H9 (cell line): ENCODE data around the gene STOM. TPM values are rescaled to one million over a fixed set of nuclear protein-coding genes. Genes with fewer than 3 reads are reported as not detected.
A peak's percentile ranks its signal among the peaks of the same experiment; 100 is the strongest.

Source experiments
- DNase-seq: peaks from one replicate; pipeline ENCODE4 v3.0.0-alpha.2; 2017
- H2AFZ ChIP-seq: one replicate; pipeline ENCODE4 v1.6.1; 2013; ENCODE audit warnings: mild to moderate bottlenecking, low read length, control low read depth, moderate library complexity
- H2AK5ac ChIP-seq: 2 replicates; pipeline ENCODE4 v1.6.1; 2013; ENCODE audit warnings: low read length, control low read depth, mixed read lengths; ENCODE audit not compliant: insufficient read length
- H2BK120ac ChIP-seq: one replicate; pipeline ENCODE4 v1.6.1; 2013; ENCODE audit warnings: low read depth, mild to moderate bottlenecking, low read length, control low read depth, inconsistent platforms; ENCODE audit not compliant: poor library complexity, severe bottlenecking
- H2BK12ac ChIP-seq: 2 replicates; pipeline ENCODE4 v1.6.1; 2013; ENCODE audit warnings: low read length, control low read depth, mixed read lengths, low read depth; ENCODE audit not compliant: insufficient read length
- H2BK15ac ChIP-seq: 2 replicates; pipeline ENCODE4 v1.6.1; 2013; ENCODE audit warnings: low read depth, low read length, control low read depth
- H2BK20ac ChIP-seq: one replicate; pipeline ENCODE4 v1.6.1; 2013; ENCODE audit warnings: low read depth, mild to moderate bottlenecking, low read length, control low read depth, inconsistent platforms; ENCODE audit not compliant: poor library complexity, severe bottlenecking
- H2BK5ac ChIP-seq: 2 replicates; pipeline ENCODE4 v1.6.1; 2013; ENCODE audit warnings: low read length, control low read depth, mixed read lengths; ENCODE audit not compliant: insufficient read length
- H3K14ac ChIP-seq: 2 replicates; pipeline ENCODE4 v1.6.1; 2013; ENCODE audit warnings: low read length, control low read depth; ENCODE audit not compliant: insufficient read depth
- H3K18ac ChIP-seq: 2 replicates; pipeline ENCODE4 v1.6.1; 2013; ENCODE audit warnings: low read depth, mild to moderate bottlenecking, mixed read lengths, low read length, control low read depth; ENCODE audit not compliant: insufficient read length
- H3K23ac ChIP-seq: 2 replicates; pipeline ENCODE4 v1.6.1; 2013; ENCODE audit warnings: low read length, control low read depth, mixed read lengths, low read depth; ENCODE audit not compliant: insufficient read length
- H3K23me2 ChIP-seq: 2 replicates; pipeline ENCODE4 v1.6.1; 2013; ENCODE audit warnings: low read depth, mild to moderate bottlenecking, mixed read lengths, low read length, control low read depth; ENCODE audit not compliant: insufficient read length, poor library complexity, severe bottlenecking
- H3K27ac ChIP-seq: 2 replicates; pipeline ENCODE4 v1.5.1; 2013; ENCODE audit warnings: low read length, control low read depth, mixed read lengths, low read depth; ENCODE audit not compliant: insufficient read length
- H3K27me3 ChIP-seq: 2 replicates; pipeline ENCODE4 v1.6.1; 2013; ENCODE audit warnings: low read length, control low read depth, inconsistent platforms; ENCODE audit not compliant: insufficient read depth
- H3K4ac ChIP-seq: 2 replicates; pipeline ENCODE4 v1.6.1; 2013; ENCODE audit warnings: low read depth, mild to moderate bottlenecking, control low read depth, inconsistent platforms, low read length, moderate library complexity
- H3K4me1 ChIP-seq: 2 replicates; pipeline ENCODE4 v1.6.1; 2013; ENCODE audit warnings: low read length, control low read depth, inconsistent platforms; ENCODE audit not compliant: insufficient read depth
- H3K4me2 ChIP-seq: 2 replicates; pipeline ENCODE4 v1.6.1; 2013; ENCODE audit warnings: low read length, control low read depth, mixed read lengths; ENCODE audit not compliant: insufficient read length, insufficient read depth
- H3K56ac ChIP-seq: 2 replicates; pipeline ENCODE4 v1.6.1; 2013; ENCODE audit warnings: low read depth, mild to moderate bottlenecking, mixed read lengths, low read length, control low read depth; ENCODE audit not compliant: insufficient read length
- H3K79me1 ChIP-seq: 2 replicates; pipeline ENCODE4 v1.6.1; 2013; ENCODE audit warnings: low read depth, mild to moderate bottlenecking, moderate library complexity, low read length, control low read depth, inconsistent platforms; ENCODE audit not compliant: insufficient read depth, poor library complexity, severe bottlenecking
- H3K79me2 ChIP-seq: 2 replicates; pipeline ENCODE4 v1.6.1; 2013; ENCODE audit warnings: low read length, control low read depth, inconsistent platforms; ENCODE audit not compliant: insufficient read depth
- H3K9ac ChIP-seq: 2 replicates; pipeline ENCODE4 v1.6.1; 2013; ENCODE audit warnings: low read length, control low read depth, mixed read lengths; ENCODE audit not compliant: insufficient read length; ENCODE audit errors: extremely low read depth
- H3K9me3 ChIP-seq: one replicate; pipeline ENCODE4 v1.6.1; 2013; ENCODE audit warnings: low read depth, low read length, inconsistent platforms; ENCODE audit not compliant: control insufficient read depth
- H3T11ph ChIP-seq: one replicate; pipeline ENCODE4 v1.6.1; 2013; ENCODE audit warnings: mild to moderate bottlenecking, low read length, control low read depth, inconsistent platforms
- H4K20me1 ChIP-seq: one replicate; pipeline ENCODE4 v1.6.1; 2013; ENCODE audit not compliant: control insufficient read depth, insufficient read length, insufficient read depth
- H4K5ac ChIP-seq: 2 replicates; pipeline ENCODE4 v1.6.1; 2013; ENCODE audit warnings: low read depth, mild to moderate bottlenecking, mixed read lengths, low read length, control low read depth; ENCODE audit not compliant: insufficient read length
- H4K8ac ChIP-seq: replicated peaks from 2 replicates; pipeline ENCODE4 v1.6.1; 2013; ENCODE audit warnings: low read length, control low read depth, mixed read lengths, low read depth; ENCODE audit not compliant: insufficient read length
- H4K91ac ChIP-seq: 2 replicates; pipeline ENCODE4 v1.6.1; 2013; ENCODE audit warnings: low read depth, mild to moderate bottlenecking, moderate library complexity, mixed read lengths, low read length, control low read depth; ENCODE audit not compliant: insufficient read length
- H3K27ac Mint-ChIP-seq, 3 experiments: 2 replicates in 2 of 3; 3 replicates in 1 of 3; pipeline ENCODE4 v1.8.0; 2020 to 2021; ENCODE audit warnings: mixed read lengths in 3 of 3, mild to moderate bottlenecking in 1 of 3, moderate library complexity in 1 of 3
- H3K27me3 Mint-ChIP-seq: 2 replicates; pipeline ENCODE4 v1.8.0; 2021; ENCODE audit warnings: low read depth, mild to moderate bottlenecking, moderate library complexity, mixed read lengths
- H3K36me3 Mint-ChIP-seq, 3 experiments: 2 replicates in 2 of 3; 3 replicates in 1 of 3; pipeline ENCODE4 v1.8.0; 2020 to 2021; ENCODE audit warnings: low read depth in 3 of 3, mixed read lengths in 3 of 3; ENCODE audit not compliant: insufficient read depth in 1 of 3
- H3K4me1 Mint-ChIP-seq, 2 experiments: 2 replicates each; pipeline ENCODE4 v1.8.0; 2020; ENCODE audit warnings: mixed read lengths in 2 of 2
- H3K4me3 Mint-ChIP-seq, 2 experiments: 2 replicates in 1 of 2; 3 replicates in 1 of 2; pipeline ENCODE4 v1.8.0; 2020 to 2021; ENCODE audit warnings: mild to moderate bottlenecking in 2 of 2, mixed read lengths in 2 of 2, moderate library complexity in 1 of 2
- H3K9me3 Mint-ChIP-seq, 2 experiments: 2 replicates in 1 of 2; 3 replicates in 1 of 2; pipeline ENCODE4 v1.8.0; 2020; ENCODE audit warnings: mild to moderate bottlenecking in 2 of 2, mixed read lengths in 2 of 2, moderate library complexity in 1 of 2
- CTCF ChIP-seq: fragments of 200-600 bp; sonication (generic); conservative IDR thresholded peaks from 3 replicates; pipeline ENCODE4 v1.8.0; 2021; ENCODE audit warnings: antibody characterized with exemption, mild to moderate bottlenecking
- WGBS: extraction: QIAGEN DNeasy Blood & Tissue Kit; methylation state at CpG from one replicate; pipeline ENCODE4 v1.1.7; 2013; ENCODE audit warnings: missing lambda C conversion rate, low lambda C conversion rate, mixed read lengths; ENCODE audit not compliant: insufficient read length; ENCODE audit errors: extremely low coverage; 5-methylcytosine and 5-hydroxymethylcytosine counted together
- total RNA-seq: library from RNA; stranded (reverse); gene quantifications from 2 replicates; pipeline ENCODE4 v1.2.1, GENCODE V29; 2021

STOM gene
- total RNA-seq, 1 experiment from 2014 or later = 15.3 TPM

- Histone ChIP-seq H3K9me3 (no peaks in the 10 kb centered on the region), H2BK120ac (no peak overlapping the region), H3K27me3 (no peaks in the 10 kb centered on the region), H2BK20ac (no peak overlapping the region), H3K4me1 (no peaks in the 10 kb centered on the region), H4K5ac (no peak overlapping the region), H3K18ac (no peak overlapping the region), H4K91ac (no peak overlapping the region), H3K79me1 (no peaks in the 10 kb centered on the region), H3K56ac (no peak overlapping the region), H3K4ac (no peak overlapping the region), H3K27ac (no peak overlapping the region), H4K8ac (no peak overlapping the region), H2AK5ac (no peak overlapping the region), H3K9ac (no peak overlapping the region), H3K4me2 (no peak overlapping the region), H2AFZ (no peak overlapping the region), H2BK15ac (no peak overlapping the region), H3K23me2 (no peaks in the 10 kb centered on the region), H3K14ac (no peak overlapping the region), H2BK5ac (no peak overlapping the region), H2BK12ac (no peak overlapping the region), H3K79me2 (no peaks in the 10 kb centered on the region), H3K23ac (no peak overlapping the region), H3T11ph (no peak overlapping the region), H4K20me1 (no peaks in the 10 kb centered on the region)
- Mint-ChIP-seq H3K4me3 (no peak overlapping the region), H3K4me1 (no peaks in the 10 kb centered on the region), H3K9me3 (no peaks in the 10 kb centered on the region), H3K27me3 (peaks cover 5% of the 10 kb centered on the region), H3K36me3 (peaks cover 0 to 11% (median 9%) of the 10 kb centered on the region in 3 experiments; a peak in 4 of 7 replicates), H3K27ac (no peak overlapping the region)
- DNase-seq = no peak
- no CpG with 5 or more reads among the region's 14 CpGs for WGBS
- TF ChIP-seq CTCF = peak; percentile 40; the same call in 2 of the 3 replicates
These were observed 37.9 kb downstream of the STOM start for GRCh38 chr9:121331992-121332685.
